OCI-M2 (cell line): Measurements from ENCODE around the gene EDN2.

ENCODE experiments used
- DNase-seq: peaks from one replicate; lab custom pipeline; 2025; ENCODE audit not compliant: unreplicated experiment; lab: John Stamatoyannopoulos, UW

Gene EDN2

GRCh38 chr1:41467673-41468072, 16.8 kb downstream of the EDN2 start:
- no peak for DNase-seq

GRCh38 chr1:41466146-41466545, 18.3 kb downstream of the EDN2 start:
- no peak for DNase-seq

- no peak for DNase-seq
These were observed 18.7 kb downstream of the EDN2 start for GRCh38 chr1:41465741-41466140.

GRCh38 chr1:41464885-41465284, 19.6 kb downstream of the EDN2 start:
- DNase-seq: no peak

GRCh38 chr1:41463516-41463915, 21.0 kb downstream of the EDN2 start:
- DNase-seq: no peak

GRCh38 chr1:41462680-41463004, 21.8 kb downstream of the EDN2 start:
- no peak for DNase-seq

GRCh38 chr1:41461790-41462679, 22.4 kb downstream of the EDN2 start:
- no peak for DNase-seq

GRCh38 chr1:41456847-41457540, 27.5 kb downstream of the EDN2 start:
- DNase-seq: no peak

GRCh38 chr1:41455479-41456332, 28.8 kb downstream of the EDN2 start:
- DNase-seq: no peak

GRCh38 chr1:41454406-41454805, 30.1 kb downstream of the EDN2 start:
- DNase-seq: no peak

GRCh38 chr1:41452704-41453290, 31.7 kb downstream of the EDN2 start:
- DNase-seq: no peak

- no peak for DNase-seq
These were observed 33.7 kb downstream of the EDN2 start for GRCh38 chr1:41450747-41451285.

GRCh38 chr1:41449326-41449921, 35.1 kb downstream of the EDN2 start:
- DNase-seq: no peak

- no peak for DNase-seq
These were observed 35.7 kb downstream of the EDN2 start for GRCh38 chr1:41448821-41449220.

GRCh38 chr1:41447995-41448770, 36.3 kb downstream of the EDN2 start:
- DNase-seq: no peak

GRCh38 chr1:41446851-41447610, 37.5 kb downstream of the EDN2 start:
- DNase-seq: no peak

- no peak for DNase-seq
These were observed 39.7 kb downstream of the EDN2 start for GRCh38 chr1:41444785-41445184.

- DNase-seq: no peak
These were observed 40.2 kb downstream of the EDN2 start for GRCh38 chr1:41444246-41444645.

- DNase-seq: no peak
These were observed 41.7 kb downstream of the EDN2 start for GRCh38 chr1:41442697-41443251.
